K562 (cell line): ENCODE data around the gene MTO1. TPM values are rescaled to one million over a fixed set of nuclear protein-coding genes. Genes with fewer than 3 reads are reported as not detected.
A peak's percentile ranks its signal among the peaks of the same experiment; 100 is the strongest.

Experiments used
- ATAC-seq: fragments of 200-7000 bp; cut with Tn5 transposase; 3 replicates; pipeline ENCODE4 v1.9.1; 2020; ENCODE audit warnings: moderate library complexity
- BruUV-seq: library from RNA; stranded (reverse); fragments of 400-500 nt; replicated peaks from 2 replicates; lab custom pipeline; 2021; lab: Mats Ljungman, UMichigan
- CTCF ChIA-PET: fragments of 300-600 bp; formaldehyde crosslinking; extraction: SDS; loops from one replicate; lab custom pipeline; 2021; ENCODE audit warnings: low intra/inter-chr PET ratio; lab: Yijun Ruan, JAX
- POLR2A ChIA-PET: fragments of 300-600, 350-650 bp; sonication (Branson Sonifier 250); formaldehyde crosslinking; extraction: SDS; loops from one replicate; lab custom pipeline; 2021; ENCODE audit warnings: antibody characterized with exemption, inconsistent platforms; lab: Yijun Ruan, JAX
- DNase-seq, 4 experiments: peaks; one replicate each; pipeline versions ENCODE4 v3.0.0 to v3.0.0-alpha.2; 2011 to 2018; ENCODE audit warnings: low spot score in 3 of 4, mixed read lengths in 3 of 4; ENCODE audit errors: extremely low read depth in 1 of 4
- FAIRE-seq: peaks from 2 replicates; lab custom pipeline; 2011; peaks lifted over from hg19 to GRCh38; lab: Jason Lieb, UNC
- H2AFZ ChIP-seq: 2 replicates; pipeline ENCODE4 v1.6.0; 2011; ENCODE audit warnings: low read depth, low read length, control low read depth, inconsistent platforms
- H3K27ac ChIP-seq: fragments of 200-600 bp; 3 replicates; pipeline ENCODE4 v1.8.0; 2011; ENCODE audit warnings: low read depth, mild to moderate bottlenecking, control low read depth, inconsistent platforms, low read length, moderate library complexity, mixed read lengths; ENCODE audit errors: extremely low read depth
- H3K27me3 ChIP-seq, 2 experiments: fragments of 300-600 bp in 1 of 2; 2 replicates in 1 of 2; 3 replicates in 1 of 2; pipeline versions ENCODE4 v1.6.0 to v1.8.0; 2011; ENCODE audit warnings: inconsistent platforms in 2 of 2, low read length in 2 of 2, mild to moderate bottlenecking in 1 of 2, mixed read lengths in 1 of 2, moderate library complexity in 1 of 2; ENCODE audit not compliant: control insufficient read depth in 2 of 2, insufficient read depth in 2 of 2
- H3K36me3 ChIP-seq: fragments of 300-600 bp; 3 replicates; pipeline ENCODE4 v1.8.0; 2011; ENCODE audit warnings: mild to moderate bottlenecking, low read length, inconsistent platforms; ENCODE audit not compliant: control insufficient read depth, insufficient read depth
- H3K4me1 ChIP-seq, 2 experiments: fragments of 200-600 bp in 1 of 2; replicated peaks in 1 of 2; 2 replicates in 1 of 2; 3 replicates in 1 of 2; pipeline versions ENCODE4 v1.5.1 to v1.8.0; 2011; ENCODE audit warnings: inconsistent platforms in 2 of 2, low read length in 2 of 2, mild to moderate bottlenecking in 1 of 2, mixed read lengths in 1 of 2, moderate library complexity in 1 of 2; ENCODE audit not compliant: control insufficient read depth in 2 of 2, insufficient read depth in 2 of 2
- H3K4me2 ChIP-seq: 2 replicates; pipeline ENCODE4 v1.6.1; 2011; ENCODE audit warnings: low read length, control low read depth, inconsistent platforms, mixed read lengths; ENCODE audit not compliant: insufficient read depth
- H3K4me3 ChIP-seq: fragments of 200-600 bp; sonication (generic), shearing (Covaris generic); 2 replicates; pipeline ENCODE4 v1.5.1; 2016; ENCODE audit warnings: control low read depth, inconsistent platforms
- H3K79me2 ChIP-seq: fragments of 200-600 bp; 3 replicates; pipeline ENCODE4 v1.8.0; 2011; ENCODE audit warnings: low read length, inconsistent platforms; ENCODE audit not compliant: control insufficient read depth, insufficient read depth
- H3K9ac ChIP-seq, 2 experiments: 2 replicates each; pipeline versions ENCODE4 v1.6.0 to v1.6.1; 2011; ENCODE audit warnings: low read depth in 2 of 2, low read length in 2 of 2, control low read depth in 1 of 2, inconsistent platforms in 1 of 2, mild to moderate bottlenecking in 1 of 2, mixed read lengths in 1 of 2; ENCODE audit not compliant: insufficient read depth in 1 of 2
- H3K9me1 ChIP-seq: one replicate; pipeline ENCODE4 v1.6.0; 2011; ENCODE audit warnings: inconsistent platforms, mild to moderate bottlenecking, low read length, moderate library complexity; ENCODE audit not compliant: control insufficient read depth, insufficient read depth
- H3K9me3 ChIP-seq: replicated peaks from 2 replicates; pipeline ENCODE4 v1.5.1; 2011; ENCODE audit warnings: low read depth, low read length, inconsistent platforms; ENCODE audit not compliant: control insufficient read depth, insufficient read depth
- H4K20me1 ChIP-seq: replicated peaks from 2 replicates; pipeline ENCODE4 v1.6.1; 2011; ENCODE audit warnings: low read length, inconsistent platforms, mixed read lengths; ENCODE audit not compliant: control insufficient read depth, insufficient read depth
- CBX3 ChIP-seq, 2 experiments: IDR thresholded peaks; 1 replicate in 1 of 2; 2 replicates in 1 of 2; pipeline ENCODE4 v1.6.1; 2012; ENCODE audit warnings: inconsistent platforms in 2 of 2, low read length in 2 of 2, borderline replicate concordance in 1 of 2, control low read depth in 1 of 2
- CCAR2 ChIP-seq: fragments of 200-400 bp; formaldehyde crosslinking; IDR thresholded peaks from 2 replicates; pipeline ENCODE4 v1.6.1; 2017; ENCODE audit warnings: mild to moderate bottlenecking, low read depth, low read length
- RBM25 ChIP-seq: fragments of 200-400 bp; formaldehyde crosslinking; IDR thresholded peaks from 2 replicates; pipeline ENCODE4 v1.6.1; 2018; ENCODE audit warnings: low read length, low read depth, moderate library complexity; ENCODE audit not compliant: severe bottlenecking
- ZNF121 ChIP-seq: sonication (generic); formaldehyde crosslinking; conservative IDR thresholded peaks from 2 replicates; pipeline ENCODE4 v1.8.0; 2022; ENCODE audit warnings: missing genetic modification reagents
- ZNF408 ChIP-seq: fragments of 250-450 bp; sonication (Bioruptor Pico); IDR thresholded peaks from 2 replicates; pipeline ENCODE4 v1.4.0; 2020; ENCODE audit warnings: low read depth, mild to moderate bottlenecking, moderate library complexity
- WGBS: fragments of 100-300 bp; shearing (Covaris generic); methylation state at CpG from one replicate; pipeline ENCODE4 v1.1.6; 2016; ENCODE audit warnings: low coverage, mixed read lengths; ENCODE audit not compliant: insufficient coverage; ENCODE audit errors: missing lambda C conversion rate; 5-methylcytosine and 5-hydroxymethylcytosine counted together
- in situ Hi-C: fragments of 300-500 bp; cut with MboI; formaldehyde crosslinking; loops from 4 replicates; pipeline ENCODE4 v1.15.0; 2018; ENCODE audit warnings: inconsistent platforms, mixed read lengths
- intact Hi-C: fragments of 100-400 bp; cut with micrococcal nuclease; formaldehyde crosslinking; loops from 2 replicates; pipeline ENCODE4 v1.14.2; 2022
- polyA plus RNA-seq, 8 experiments: library from polyadenylated mRNA; depleted of rRNA in 4 of 8; stranded (reverse) in 5 of 8; unstranded in 3 of 8; fragments of >200 nt; fragmentation: Nextera tagmentation in 2 of 8; fragmentation: Illumina TruSeq in 1 of 8; extraction: Ambion mirVana in 2 of 8; extraction: Trizol in 1 of 8; gene quantifications; 2 replicates each; pipeline versions ENCODE4 v1.2.1 to v1.2.3, GENCODE V29; 2011 to 2014; ENCODE audit warnings: inconsistent platforms in 1 of 8, missing spikeins in 1 of 8
- total RNA-seq, 7 experiments: library from RNA; depleted of rRNA in 6 of 7; stranded (reverse); fragments of >200 nt in 6 of 7; fragmentation: Illumina TruSeq in 2 of 7; extraction: Trizol in 2 of 7; gene quantifications; 2 replicates each; pipeline versions ENCODE4 v1.2.1 to v1.2.3, GENCODE V29; 2011 to 2021; ENCODE audit warnings: low replicate concordance in 1 of 7

The MTO1 gene
- total and polyA plus RNA-seq, 9 of the 15 experiments (the other 6 are each of a cell fraction or from before 2014, with no cell fraction given): 33.4 to 62.3 (median 50.6) TPM

DNA sequence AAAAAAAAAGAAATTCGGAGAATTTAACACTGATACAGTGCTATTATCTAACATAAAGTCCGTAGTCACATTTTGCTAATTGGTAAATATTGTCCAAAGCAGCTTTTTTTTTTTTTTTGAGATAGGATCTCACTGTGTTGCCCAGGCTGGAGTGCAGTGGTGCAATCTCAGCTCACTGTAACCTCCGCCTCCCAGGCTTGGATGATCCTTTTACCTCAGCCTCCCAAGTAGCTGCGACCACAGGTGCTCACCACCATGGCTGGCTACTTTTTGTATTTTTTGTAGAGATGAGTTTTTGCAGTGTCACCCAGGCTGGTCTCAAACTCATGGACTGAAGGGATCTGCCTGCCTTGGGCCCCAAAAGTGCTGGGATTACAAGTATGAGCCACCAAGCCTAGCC is 15.9 kb downstream of the MTO1 start:
- no peak overlapping the region for H3K9ac ChIP-seq
- H3K27ac ChIP-seq: no peak overlapping the region
- no peaks in the 10 kb centered on the region; a peak in 1 of 5 replicates for H3K4me1 ChIP-seq
- intact Hi-C loops (no loop called here), in situ Hi-C loops (no loop called here)
- peak; percentile 18 for TF ChIP-seq RBM25
- peak; percentile 85 for TF ChIP-seq ZNF121 (CRISPR knock-in tag)
- TF ChIP-seq ZNF408 (CRISPR knock-in tag): no peak
- H3K27me3 ChIP-seq: no peaks in the 10 kb centered on the region
- no peaks in the 10 kb centered on the region for H3K9me1 ChIP-seq
- ChIA-PET POLR2A (interaction anchor here (1.1 kb wide), 2 partner anchors 10 to 37 kb away, joined by 3 to 4 read pairs; no protein-coding TSS in a partner anchor), CTCF (no interaction called here)
- H3K36me3 ChIP-seq: peaks cover 83% of the 10 kb centered on the region
- H2AFZ ChIP-seq: no peak overlapping the region
- 100% methylated on average over 4 of the region's 4 CpGs for WGBS
- H3K4me2 ChIP-seq: no peak overlapping the region
- no peak for FAIRE-seq
- no peak overlapping the region for H3K4me3 ChIP-seq
- no TSS peak for BruUV-seq
- H4K20me1 ChIP-seq: no peaks in the 10 kb centered on the region
- ATAC-seq: no peak
- H3K9me3 ChIP-seq: no peaks in the 10 kb centered on the region
- H3K79me2 ChIP-seq: no peaks in the 10 kb centered on the region
- no peak for DNase-seq

DNA sequence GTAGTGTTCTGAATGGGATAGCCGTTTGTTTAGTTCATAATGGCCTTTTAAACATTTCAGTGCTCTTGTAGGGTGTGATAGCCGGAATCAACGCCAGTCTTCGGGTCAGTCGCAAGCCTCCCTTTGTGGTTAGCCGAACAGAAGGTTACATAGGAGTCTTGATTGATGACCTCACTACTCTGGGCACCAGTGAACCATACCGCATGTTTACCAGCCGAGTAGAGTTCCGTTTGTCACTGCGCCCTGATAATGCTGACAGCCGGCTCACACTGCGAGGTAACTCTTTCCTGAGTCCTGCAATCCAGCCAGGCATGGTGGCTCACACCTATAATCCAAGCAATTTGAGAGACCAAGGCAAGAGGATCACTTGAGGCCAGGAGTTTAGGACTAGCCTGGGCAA is 20.4 kb downstream of the MTO1 start:
- no peaks in the 10 kb centered on the region for H4K20me1 ChIP-seq
- TF ChIP-seq CCAR2 (no peak), CBX3 (IDR thresholded peaks at IDR 0.05; ENCODE audit: borderline replicate concordance in 1 of 2, low read length in 2 of 2) (no peak)
- H3K27ac ChIP-seq: no peak overlapping the region
- no peaks in the 10 kb centered on the region; a peak in 1 of 5 replicates for H3K4me1 ChIP-seq
- DNase-seq (no peak), FAIRE-seq (no peak), ATAC-seq (no peak)
- H3K9ac ChIP-seq: no peak overlapping the region
- H3K9me3 ChIP-seq: no peaks in the 10 kb centered on the region
- H2AFZ ChIP-seq: no peak overlapping the region
- no TSS peak for BruUV-seq
- ChIA-PET CTCF (no interaction called here), POLR2A (interaction anchor here (1.2 to 1.4 kb wide), 2 partner anchors 15 to 20 kb away, joined by 3 to 7 read pairs; partner anchors contain the start of gene MTO1)
- intact Hi-C loops (no loop called here), in situ Hi-C loops (no loop called here)
- H3K4me3 ChIP-seq: no peak overlapping the region
- no peaks in the 10 kb centered on the region for H3K79me2 ChIP-seq
- H3K27me3 ChIP-seq: no peaks in the 10 kb centered on the region
- 95% methylated on average over 12 of the region's 12 CpGs for WGBS
- H3K9me1 ChIP-seq: no peaks in the 10 kb centered on the region
- no peak overlapping the region for H3K4me2 ChIP-seq
- H3K36me3 ChIP-seq: peaks cover 80% of the 10 kb centered on the region
